SK-N-MC (cell line): Measurements from ENCODE around the gene ZMIZ1.

Source experiments
- DNase-seq: peaks from one replicate; pipeline ENCODE4 v3.0.0-alpha.2; 2011; ENCODE audit warnings: low read depth, low spot score
- H3K27ac ChIP-seq: fragments of 200-600 bp; sonication (generic); 2 replicates; pipeline ENCODE4 v1.5.1; 2016; ENCODE audit warnings: mixed run types
- H3K36me3 ChIP-seq: fragments of 200-600 bp; sonication (generic); 2 replicates; pipeline ENCODE4 v1.6.1; 2017; ENCODE audit warnings: antibody characterized with exemption, low read length, mixed read lengths; ENCODE audit not compliant: insufficient read depth
- H3K4me3 ChIP-seq: fragments of 200-600 bp; sonication (generic); 2 replicates; pipeline ENCODE4 v1.5.1; 2016
- H3K9ac ChIP-seq: fragments of 200-600 bp; sonication (generic); 2 replicates; pipeline ENCODE4 v1.8.0; 2017; ENCODE audit warnings: mixed run types, mixed read lengths; ENCODE audit not compliant: insufficient read length
- H3K9me3 ChIP-seq: fragments of 200-600 bp; sonication (generic); 2 replicates; pipeline ENCODE4 v1.6.1; 2017; ENCODE audit warnings: low read depth, mild to moderate bottlenecking, antibody characterized with exemption, low read length, moderate library complexity, mixed read lengths
- EZH2 ChIP-seq: fragments of 200-600 bp; sonication (generic); IDR thresholded peaks from one replicate; pipeline ENCODE4 v1.6.1; 2017; ENCODE audit warnings: antibody characterized with exemption
- FOXP2 ChIP-seq: optimal IDR thresholded peaks from 2 replicates; pipeline ENCODE3; 2011; ENCODE audit warnings: mild to moderate bottlenecking, moderate library complexity; ENCODE audit not compliant: insufficient read depth; ENCODE audit errors: extremely low read length, control extremely low read depth
- POLR2AphosphoS5 ChIP-seq: IDR thresholded peaks from 2 replicates; pipeline ENCODE4 v1.6.1; 2012; ENCODE audit warnings: mild to moderate bottlenecking, low read depth, low read length, borderline replicate concordance

Gene ZMIZ1

GRCh38 chr10:79125092-79125491 lies 56.3 kb downstream of the ZMIZ1 start:
- H3K9ac ChIP-seq: no peak overlapping the region
- no peak for DNase-seq
- TF ChIP-seq FOXP2 (no peak), POLR2AphosphoS5 (no peak), EZH2 (no peak)
- no peaks in the 10 kb centered on the region for H3K9me3 ChIP-seq
- H3K36me3 ChIP-seq: no peaks in the 10 kb centered on the region
- no peak overlapping the region for H3K27ac ChIP-seq
- no peak overlapping the region for H3K4me3 ChIP-seq

- DNase-seq: no peak
- H3K9ac ChIP-seq: no peak overlapping the region
- no peaks in the 10 kb centered on the region for H3K9me3 ChIP-seq
- no peak overlapping the region for H3K4me3 ChIP-seq
- H3K36me3 ChIP-seq: no peaks in the 10 kb centered on the region
- H3K27ac ChIP-seq: no peak overlapping the region
- TF ChIP-seq FOXP2: no peak
- TF ChIP-seq POLR2AphosphoS5: no peak
- TF ChIP-seq EZH2: no peak
These were observed 57.8 kb downstream of the ZMIZ1 start for GRCh38 chr10:79126351-79127080.

GRCh38 chr10:79127151-79127961 lies 58.6 kb downstream of the ZMIZ1 start:
- H3K36me3 ChIP-seq: no peaks in the 10 kb centered on the region
- no peak for TF ChIP-seq EZH2
- no peak for TF ChIP-seq FOXP2
- no peak for TF ChIP-seq POLR2AphosphoS5
- H3K27ac ChIP-seq: no peak overlapping the region
- no peak overlapping the region for H3K4me3 ChIP-seq
- H3K9me3 ChIP-seq: no peaks in the 10 kb centered on the region
- no peak overlapping the region for H3K9ac ChIP-seq
- no peak for DNase-seq

GRCh38 chr10:79128241-79128922 lies 59.6 kb downstream of the ZMIZ1 start:
- H3K27ac ChIP-seq: no peak overlapping the region
- H3K36me3 ChIP-seq: no peaks in the 10 kb centered on the region
- TF ChIP-seq EZH2 (no peak), FOXP2 (no peak), POLR2AphosphoS5 (no peak)
- DNase-seq: no peak
- no peaks in the 10 kb centered on the region for H3K9me3 ChIP-seq
- H3K9ac ChIP-seq: no peak overlapping the region
- no peak overlapping the region for H3K4me3 ChIP-seq

GRCh38 chr10:79128923-79129305 lies 60.1 kb downstream of the ZMIZ1 start:
- DNase-seq: no peak
- H3K36me3 ChIP-seq: no peaks in the 10 kb centered on the region

GRCh38 chr10:79129361-79129997 lies 60.7 kb downstream of the ZMIZ1 start:
- DNase-seq: no peak
- Histone ChIP-seq H3K36me3 (no peaks in the 10 kb centered on the region), H3K4me3 (no peak overlapping the region), H3K27ac (no peak overlapping the region), H3K9me3 (no peaks in the 10 kb centered on the region), H3K9ac (no peak overlapping the region)
- TF ChIP-seq POLR2AphosphoS5: no peak
- no peak for TF ChIP-seq EZH2
- no peak for TF ChIP-seq FOXP2

More at GRCh38 chr10:79128923-79129305, 60.1 kb downstream of the ZMIZ1 start:
- Histone ChIP-seq H3K9me3 (no peaks in the 10 kb centered on the region), H3K4me3 (no peak overlapping the region), H3K9ac (no peak overlapping the region), H3K27ac (no peak overlapping the region)
- TF ChIP-seq POLR2AphosphoS5 (no peak), EZH2 (no peak), FOXP2 (no peak)

GRCh38 chr10:79130255-79130654 lies 61.5 kb downstream of the ZMIZ1 start:
- no peak for TF ChIP-seq FOXP2
- no peak for DNase-seq
- Histone ChIP-seq H3K4me3 (no peak overlapping the region), H3K9me3 (no peaks in the 10 kb centered on the region), H3K9ac (no peak overlapping the region), H3K36me3 (no peaks in the 10 kb centered on the region), H3K27ac (no peak overlapping the region)

GRCh38 chr10:79130846-79131245 lies 62.1 kb downstream of the ZMIZ1 start:
- DNase-seq: no peak
- no peaks in the 10 kb centered on the region for H3K36me3 ChIP-seq
- TF ChIP-seq POLR2AphosphoS5 (no peak), EZH2 (no peak), FOXP2 (no peak)

More at GRCh38 chr10:79130846-79131245, 62.1 kb downstream of the ZMIZ1 start:
- no peak overlapping the region for H3K9ac ChIP-seq
- H3K4me3 ChIP-seq: no peak overlapping the region
- no peak overlapping the region for H3K27ac ChIP-seq
- no peaks in the 10 kb centered on the region for H3K9me3 ChIP-seq
